ENCODE results near the gene KIAA0825. TPM values are rescaled to one million over a fixed set of nuclear protein-coding genes. Genes with fewer than 3 reads are reported as not detected.

Gene KIAA0825
- total and polyA plus RNA-seq, 2 experiments from 2014 or later: 1.7 to 1.8 TPM

DNA sequence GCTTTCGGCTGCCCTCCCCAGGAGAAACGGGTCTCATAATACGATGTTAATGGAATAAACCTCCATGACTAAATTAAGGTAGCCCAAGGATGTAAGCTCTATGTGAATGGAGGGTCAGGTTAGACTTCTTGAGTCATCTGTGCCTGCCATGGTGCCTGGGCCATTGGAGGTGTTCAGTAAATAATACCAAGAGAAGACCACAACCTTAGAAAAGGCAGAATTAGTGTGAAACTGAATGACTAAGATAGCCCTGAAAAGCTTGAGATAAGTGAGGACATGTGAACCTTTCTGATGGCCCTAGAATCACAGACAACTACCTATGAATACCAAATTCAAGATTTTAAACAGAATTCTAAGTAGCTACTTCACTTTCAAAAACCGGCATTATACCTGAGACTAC is 160.6 kb downstream of the KIAA0825 start:
- H4K20me1 ChIP-seq (replicated peaks; ENCODE audit: insufficient read depth): no peaks in the 10 kb centered on the region
- 0 out of 2 replicates have a peak, but pooled peaks cover 3% of the 10 kb centered on the region for H3K9me2 ChIP-seq (ENCODE audit: insufficient read depth)
- no peak overlapping the region for H3K4me3 Mint-ChIP-seq
- H3K36me3 Mint-ChIP-seq (ENCODE audit: low read depth): no peaks in the 10 kb centered on the region
- H3F3A ChIP-seq (replicated peaks; ENCODE audit: low read depth): no peaks in the 10 kb centered on the region
- H3K27me3 Mint-ChIP-seq (ENCODE audit: insufficient read depth, low read depth, poor library complexity): no peaks in the 10 kb centered on the region
- H3K27ac Mint-ChIP-seq: no peak overlapping the region
- H3K36me3 ChIP-seq (ENCODE audit: insufficient read depth): no peaks in the 10 kb centered on the region
- ATAC-seq (no peak), DNase-seq (ENCODE audit: low spot score) (no peak)
- H3K4me3 ChIP-seq: no peak overlapping the region
- no peaks in the 10 kb centered on the region for H3K4me1 Mint-ChIP-seq
- no peaks in the 10 kb centered on the region for H3K27me3 ChIP-seq (ENCODE audit: insufficient read depth)
- no peaks in the 10 kb centered on the region for H3K79me2 ChIP-seq (replicated peaks; ENCODE audit: insufficient read depth)
- H3K4me2 ChIP-seq: no peak overlapping the region
- H3K9me3 Mint-ChIP-seq: no peaks in the 10 kb centered on the region; the same call in 2 of the 3 replicates
- TF ChIP-seq EZH2 (IDR thresholded peaks at IDR 0.05; ENCODE audit: low read depth, unreplicated experiment): no peak
- TF ChIP-seq ZNF331 (CRISPR knock-in tag; IDR thresholded peaks at IDR 0.05; ENCODE audit: low read depth): no peak
- no peak for TF ChIP-seq ZNF114 (CRISPR knock-in tag; IDR thresholded peaks at IDR 0.05)
- TF ChIP-seq CREB1 (CRISPR knock-in tag; IDR thresholded peaks at IDR 0.05; ENCODE audit: low read depth): no peak
- no peak for TF ChIP-seq JUNB (IDR thresholded peaks at IDR 0.05; ENCODE audit: unreplicated experiment)
- TF ChIP-seq NANOG (IDR thresholded peaks at IDR 0.05; ENCODE audit: borderline replicate concordance): no peak
- TF ChIP-seq, protein P1, sequence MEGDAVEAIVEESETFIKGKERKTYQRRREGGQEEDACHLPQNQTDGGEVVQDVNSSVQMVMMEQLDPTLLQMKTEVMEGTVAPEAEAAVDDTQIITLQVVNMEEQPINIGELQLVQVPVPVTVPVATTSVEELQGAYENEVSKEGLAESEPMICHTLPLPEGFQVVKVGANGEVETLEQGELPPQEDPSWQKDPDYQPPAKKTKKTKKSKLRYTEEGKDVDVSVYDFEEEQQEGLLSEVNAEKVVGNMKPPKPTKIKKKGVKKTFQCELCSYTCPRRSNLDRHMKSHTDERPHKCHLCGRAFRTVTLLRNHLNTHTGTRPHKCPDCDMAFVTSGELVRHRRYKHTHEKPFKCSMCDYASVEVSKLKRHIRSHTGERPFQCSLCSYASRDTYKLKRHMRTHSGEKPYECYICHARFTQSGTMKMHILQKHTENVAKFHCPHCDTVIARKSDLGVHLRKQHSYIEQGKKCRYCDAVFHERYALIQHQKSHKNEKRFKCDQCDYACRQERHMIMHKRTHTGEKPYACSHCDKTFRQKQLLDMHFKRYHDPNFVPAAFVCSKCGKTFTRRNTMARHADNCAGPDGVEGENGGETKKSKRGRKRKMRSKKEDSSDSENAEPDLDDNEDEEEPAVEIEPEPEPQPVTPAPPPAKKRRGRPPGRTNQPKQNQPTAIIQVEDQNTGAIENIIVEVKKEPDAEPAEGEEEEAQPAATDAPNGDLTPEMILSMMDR (conservative IDR thresholded peaks at IDR 0.05; ENCODE audit: low read depth in 2 of 2): no peak
- TF ChIP-seq ETS1 (IDR thresholded peaks at IDR 0.05): no peak
- no peak for TF ChIP-seq STAT1 (IDR thresholded peaks at IDR 0.05; ENCODE audit: unreplicated experiment)
- TF ChIP-seq, protein P2, sequence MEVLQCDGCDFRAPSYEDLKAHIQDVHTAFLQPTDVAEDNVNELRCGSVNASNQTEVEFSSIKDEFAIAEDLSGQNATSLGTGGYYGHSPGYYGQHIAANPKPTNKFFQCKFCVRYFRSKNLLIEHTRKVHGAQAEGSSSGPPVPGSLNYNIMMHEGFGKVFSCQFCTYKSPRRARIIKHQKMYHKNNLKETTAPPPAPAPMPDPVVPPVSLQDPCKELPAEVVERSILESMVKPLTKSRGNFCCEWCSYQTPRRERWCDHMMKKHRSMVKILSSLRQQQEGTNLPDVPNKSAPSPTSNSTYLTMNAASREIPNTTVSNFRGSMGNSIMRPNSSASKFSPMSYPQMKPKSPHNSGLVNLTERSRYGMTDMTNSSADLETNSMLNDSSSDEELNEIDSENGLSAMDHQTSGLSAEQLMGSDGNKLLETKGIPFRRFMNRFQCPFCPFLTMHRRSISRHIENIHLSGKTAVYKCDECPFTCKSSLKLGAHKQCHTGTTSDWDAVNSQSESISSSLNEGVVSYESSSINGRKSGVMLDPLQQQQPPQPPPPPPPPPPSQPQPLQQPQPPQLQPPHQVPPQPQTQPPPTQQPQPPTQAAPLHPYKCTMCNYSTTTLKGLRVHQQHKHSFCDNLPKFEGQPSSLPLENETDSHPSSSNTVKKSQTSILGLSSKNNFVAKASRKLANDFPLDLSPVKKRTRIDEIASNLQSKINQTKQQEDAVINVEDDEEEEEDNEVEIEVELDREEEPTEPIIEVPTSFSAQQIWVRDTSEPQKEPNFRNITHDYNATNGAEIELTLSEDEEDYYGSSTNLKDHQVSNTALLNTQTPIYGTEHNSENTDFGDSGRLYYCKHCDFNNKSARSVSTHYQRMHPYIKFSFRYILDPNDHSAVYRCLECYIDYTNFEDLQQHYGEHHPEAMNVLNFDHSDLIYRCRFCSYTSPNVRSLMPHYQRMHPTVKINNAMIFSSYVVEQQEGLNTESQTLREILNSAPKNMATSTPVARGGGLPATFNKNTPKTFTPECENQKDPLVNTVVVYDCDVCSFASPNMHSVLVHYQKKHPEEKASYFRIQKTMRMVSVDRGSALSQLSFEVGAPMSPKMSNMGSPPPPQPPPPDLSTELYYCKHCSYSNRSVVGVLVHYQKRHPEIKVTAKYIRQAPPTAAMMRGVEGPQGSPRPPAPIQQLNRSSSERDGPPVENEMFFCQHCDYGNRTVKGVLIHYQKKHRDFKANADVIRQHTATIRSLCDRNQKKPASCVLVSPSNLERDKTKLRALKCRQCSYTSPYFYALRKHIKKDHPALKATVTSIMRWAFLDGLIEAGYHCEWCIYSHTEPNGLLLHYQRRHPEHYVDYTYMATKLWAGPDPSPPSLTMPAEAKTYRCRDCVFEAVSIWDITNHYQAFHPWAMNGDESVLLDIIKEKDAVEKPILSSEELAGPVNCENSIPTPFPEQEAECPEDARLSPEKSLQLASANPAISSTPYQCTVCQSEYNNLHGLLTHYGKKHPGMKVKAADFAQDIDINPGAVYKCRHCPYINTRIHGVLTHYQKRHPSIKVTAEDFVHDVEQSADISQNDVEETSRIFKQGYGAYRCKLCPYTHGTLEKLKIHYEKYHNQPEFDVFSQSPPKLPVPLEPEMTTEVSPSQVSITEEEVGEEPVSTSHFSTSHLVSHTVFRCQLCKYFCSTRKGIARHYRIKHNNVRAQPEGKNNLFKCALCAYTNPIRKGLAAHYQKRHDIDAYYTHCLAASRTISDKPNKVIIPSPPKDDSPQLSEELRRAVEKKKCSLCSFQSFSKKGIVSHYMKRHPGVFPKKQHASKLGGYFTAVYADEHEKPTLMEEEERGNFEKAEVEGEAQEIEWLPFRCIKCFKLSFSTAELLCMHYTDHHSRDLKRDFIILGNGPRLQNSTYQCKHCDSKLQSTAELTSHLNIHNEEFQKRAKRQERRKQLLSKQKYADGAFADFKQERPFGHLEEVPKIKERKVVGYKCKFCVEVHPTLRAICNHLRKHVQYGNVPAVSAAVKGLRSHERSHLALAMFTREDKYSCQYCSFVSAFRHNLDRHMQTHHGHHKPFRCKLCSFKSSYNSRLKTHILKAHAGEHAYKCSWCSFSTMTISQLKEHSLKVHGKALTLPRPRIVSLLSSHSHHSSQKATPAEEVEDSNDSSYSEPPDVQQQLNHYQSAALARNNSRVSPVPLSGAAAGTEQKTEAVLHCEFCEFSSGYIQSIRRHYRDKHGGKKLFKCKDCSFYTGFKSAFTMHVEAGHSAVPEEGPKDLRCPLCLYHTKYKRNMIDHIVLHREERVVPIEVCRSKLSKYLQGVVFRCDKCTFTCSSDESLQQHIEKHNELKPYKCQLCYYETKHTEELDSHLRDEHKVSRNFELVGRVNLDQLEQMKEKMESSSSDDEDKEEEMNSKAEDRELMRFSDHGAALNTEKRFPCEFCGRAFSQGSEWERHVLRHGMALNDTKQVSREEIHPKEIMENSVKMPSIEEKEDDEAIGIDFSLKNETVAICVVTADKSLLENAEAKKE (CRISPR knock-in tag; IDR thresholded peaks at IDR 0.05): no peak
- no peak for TF ChIP-seq POLR2AphosphoS5 (IDR thresholded peaks at IDR 0.05; ENCODE audit: low read depth)
- no peak for TF ChIP-seq REST (IDR thresholded peaks at IDR 0.05; ENCODE audit: unreplicated experiment)
- no peak for TF ChIP-seq EZH2phosphoT487 (IDR thresholded peaks at IDR 0.05; ENCODE audit: unreplicated experiment)
- H3K4me1 ChIP-seq (ENCODE audit: insufficient read depth): no peaks in the 10 kb centered on the region
- 0 out of 2 replicates have a peak overlapping the region, but pooled peaks have one; percentile 45 for H2AFZ ChIP-seq
- no peak overlapping the region for H3K27ac ChIP-seq (ENCODE audit: low read depth)

Data from GM23338 (cell line).